B cell (primary cell): ENCODE data around the gene PHF21A. TPM values are rescaled to one million over a fixed set of nuclear protein-coding genes. Genes with fewer than 3 reads are reported as not detected.
"Not testable (repeated sequence)": the region's sequence is repeated elsewhere in the genome, so short reads cannot be mapped to it uniquely, and the experiment has no call there.

ENCODE experiments used
- ATAC-seq: fragments of 200-7000 bp; cut with Tn5 transposase; one replicate; pipeline ENCODE4 v1.10.0; 2021; ENCODE audit warnings: low read depth, mild to moderate bottlenecking, moderate number of reproducible peaks, moderate library complexity
- CTCF ChIA-PET: fragments of 350-600 bp; sonication (Branson Sonifier 250); formaldehyde crosslinking; loops from one replicate; lab custom pipeline; 2021; ENCODE audit warnings: antibody characterized with exemption, inconsistent platforms; lab: Charles Lee
- POLR2A ChIA-PET: fragments of 350-600 bp; sonication (Branson Sonifier 250); formaldehyde crosslinking; loops from one replicate; lab custom pipeline; 2021; ENCODE audit warnings: antibody characterized with exemption; lab: Charles Lee
- DNase-seq: peaks from one replicate; pipeline ENCODE4 v3.0.0; 2013
- H2AFZ ChIP-seq: 2 replicates; pipeline ENCODE4 v1.6.1; 2012; ENCODE audit warnings: mild to moderate bottlenecking, low read depth, low read length; ENCODE audit not compliant: insufficient read depth, poor library complexity, severe bottlenecking
- H3K27ac ChIP-seq, 2 donors: 1 replicate in 1 of 2; 2 replicates in 1 of 2; pipeline ENCODE4 v1.5.1; 2012 to 2013; ENCODE audit warnings: low read length in 2 of 2, mild to moderate bottlenecking in 2 of 2, moderate library complexity in 1 of 2
- H3K27me3 ChIP-seq, 4 experiments: fragments of 200-600 bp in 1 of 4; sonication (generic) in 1 of 4; replicated peaks in 1 of 4; 1 replicate in 2 of 4; 2 replicates in 2 of 4; pipeline versions ENCODE4 v1.6.1 to v1.7.0; 2013 to 2016; ENCODE audit warnings: low read length in 3 of 4, mild to moderate bottlenecking in 2 of 4, mixed read lengths in 1 of 4, moderate library complexity in 1 of 4; ENCODE audit not compliant: insufficient read depth in 4 of 4, control insufficient read depth in 3 of 4; ENCODE audit errors: control extremely low read depth in 1 of 4
- H3K36me3 ChIP-seq, 2 experiments: replicated peaks in 1 of 2; 1 replicate in 1 of 2; 2 replicates in 1 of 2; pipeline versions ENCODE4 v1.6.1 to v1.7.1; 2013; ENCODE audit warnings: low read length in 1 of 2; ENCODE audit not compliant: insufficient read depth in 2 of 2, control insufficient read depth in 1 of 2; ENCODE audit errors: control extremely low read depth in 1 of 2, extremely low read depth in 1 of 2
- H3K4me1 ChIP-seq, 2 donors: fragments of 200-600 bp in 1 of 2; sonication (generic) in 1 of 2; 1 replicate in 1 of 2; 2 replicates in 1 of 2; pipeline versions ENCODE4 v1.5.1 to v1.6.1; 2013 to 2017; ENCODE audit warnings: low read length in 2 of 2; ENCODE audit not compliant: control insufficient read depth in 2 of 2, insufficient read depth in 2 of 2
- H3K4me2 ChIP-seq: replicated peaks from 2 replicates; pipeline ENCODE3; 2012; ENCODE audit warnings: mild to moderate bottlenecking, low read depth, low read length; ENCODE audit not compliant: poor library complexity, severe bottlenecking
- H3K4me3 ChIP-seq, 5 experiments: fragments of 200-600 bp in 1 of 5; sonication (generic) in 1 of 5; 1 replicate in 3 of 5; 2 replicates in 2 of 5; pipeline versions ENCODE4 v1.5.1 to v1.7.0; 2011 to 2016; ENCODE audit warnings: low read length in 4 of 5, mild to moderate bottlenecking in 4 of 5, low read depth in 2 of 5, control low read depth in 1 of 5, moderate library complexity in 1 of 5; ENCODE audit not compliant: insufficient read depth in 1 of 5; ENCODE audit errors: control extremely low read depth in 1 of 5, extremely low read depth in 1 of 5
- H3K79me2 ChIP-seq: fragments of 200-600 bp; sonication (generic); one replicate; pipeline ENCODE4 v1.6.0; 2016; ENCODE audit warnings: low read length; ENCODE audit not compliant: control insufficient read depth, insufficient read depth
- H3K9ac ChIP-seq: fragments of 200-600 bp; sonication (generic); 2 replicates; pipeline ENCODE4 v1.6.1; 2017; ENCODE audit warnings: mild to moderate bottlenecking, low read length, moderate library complexity
- H3K9me3 ChIP-seq, 3 donors: one replicate each; pipeline versions ENCODE4 v1.6.1 to v1.7.1; 2013; ENCODE audit warnings: low read length in 2 of 3; ENCODE audit not compliant: control insufficient read depth in 2 of 3, insufficient read depth in 1 of 3; ENCODE audit errors: control extremely low read depth in 1 of 3
- H4K20me1 ChIP-seq: 2 replicates; pipeline ENCODE4 v1.6.0; 2012; ENCODE audit warnings: mild to moderate bottlenecking, low read length; ENCODE audit not compliant: insufficient read depth, control insufficient read depth, poor library complexity, severe bottlenecking
- H3K27ac Mint-ChIP-seq: one replicate; pipeline ENCODE4 v1.8.0; 2021; ENCODE audit warnings: mixed read lengths
- H3K27me3 Mint-ChIP-seq: one replicate; pipeline ENCODE4 v1.8.0; 2021; ENCODE audit warnings: mixed read lengths
- H3K4me1 Mint-ChIP-seq: one replicate; pipeline ENCODE4 v1.8.0; 2021; ENCODE audit warnings: mixed read lengths
- H3K4me3 Mint-ChIP-seq: one replicate; pipeline ENCODE4 v1.8.0; 2021; ENCODE audit warnings: mixed read lengths
- H3K9me3 Mint-ChIP-seq: one replicate; pipeline ENCODE4 v1.8.0; 2022; ENCODE audit warnings: mixed read lengths; ENCODE audit not compliant: insufficient read depth
- CTCF ChIP-seq: fragments of 200-600 bp; IDR thresholded peaks from one replicate; pipeline ENCODE4 v1.8.0; 2022; ENCODE audit warnings: antibody characterized with exemption, mild to moderate bottlenecking
- EZH2 ChIP-seq: IDR thresholded peaks from 2 replicates; pipeline ENCODE4 v1.6.1; 2012; ENCODE audit warnings: borderline replicate concordance, low read depth, mild to moderate bottlenecking, moderate library complexity, low read length; ENCODE audit not compliant: insufficient read depth, poor library complexity, severe bottlenecking
- WGBS: methylation state at CpG from one replicate; pipeline ENCODE4 v1.1.5; 2013; ENCODE audit warnings: missing lambda C conversion rate; ENCODE audit not compliant: insufficient coverage; 5-methylcytosine and 5-hydroxymethylcytosine counted together
- intact Hi-C: fragments of 100-400 bp; cut with micrococcal nuclease; formaldehyde crosslinking; loops from one replicate; pipeline ENCODE4 v1.10.0; 2022
- polyA plus RNA-seq: library from polyadenylated mRNA; depleted of rRNA; stranded (reverse); fragments of >200 nt; gene quantifications from 2 replicates; pipeline ENCODE4 v1.2.3, GENCODE V29; 2012
- total RNA-seq, 2 donors: library from RNA; stranded (reverse); fragments of 120-200 nt in 1 of 2; gene quantifications; 1 replicate in 1 of 2; 2 replicates in 1 of 2; pipeline versions ENCODE4 v1.2.3 to v1.2.4, GENCODE V29; 2013 to 2022

PHF21A gene
- total and polyA plus RNA-seq, 2 donors (not counting 1 experiment from before 2014, with no cell fraction given), result 41.9 to 103 TPM

- intact Hi-C loops, result no loop called here
- H3K27ac Mint-ChIP-seq, result no peak overlapping the region
- ATAC-seq (no peak), DNase-seq (no peak)
- H3K27me3 ChIP-seq, result peaks cover 0 to 39% (median 18%) of the 10 kb centered on the region in 4 experiments
- no peak overlapping the region for H3K9ac ChIP-seq
- peak overlapping the region; percentile 93 for H3K4me2 ChIP-seq
- H3K9me3 Mint-ChIP-seq, result no peaks in the 10 kb centered on the region
- no peak overlapping the region for H3K27ac ChIP-seq
- WGBS, result 73% methylated on average over 8 of the region's 8 CpGs
- peak overlapping the region; percentile 81 for H3K4me3 Mint-ChIP-seq
- H3K4me3 ChIP-seq, result no peak overlapping the region
- POLR2A ChIA-PET, result no interaction called here
- H3K79me2 ChIP-seq, result no peaks in the 10 kb centered on the region
- H3K27me3 Mint-ChIP-seq, result peaks cover 13% of the 10 kb centered on the region
- no peak overlapping the region for H2AFZ ChIP-seq
- peaks cover 15% of the 10 kb centered on the region for H3K4me1 Mint-ChIP-seq
- peaks cover 12 to 23% of the 10 kb centered on the region in 2 donors for H3K4me1 ChIP-seq
- H4K20me1 ChIP-seq, result no peaks in the 10 kb centered on the region
- no peaks in the 10 kb centered on the region for H3K36me3 ChIP-seq
- no peak for TF ChIP-seq EZH2
- no peak for TF ChIP-seq CTCF
- CTCF ChIA-PET, result interaction anchor here (1.6 kb wide), 1 partner anchor 106 kb away, joined by 4 read pairs; no protein-coding TSS in a partner anchor
- H3K9me3 ChIP-seq, result peaks cover 0 to 12% (median 0%) of the 10 kb centered on the region in 3 donors
Measured at GRCh38 chr11:45900916-45901617, 220.2 kb downstream of the PHF21A start.

GRCh38 chr11:45900175-45900800, 221.0 kb downstream of the PHF21A start:
- ATAC-seq, DNase-seq, intact Hi-C loops, H3K36me3 ChIP-seq, H3K79me2 ChIP-seq, H3K27ac ChIP-seq, H3K9me3 Mint-ChIP-seq, H4K20me1 ChIP-seq, H3K27ac Mint-ChIP-seq, POLR2A ChIA-PET: not testable (repeated sequence)
- Histone ChIP-seq H3K9me3 (peaks cover 0 to 12% (median 0%) of the 10 kb centered on the region in 3 donors), H2AFZ (peak overlapping the region; percentile 73), H3K27me3 (peaks cover 0 to 43% (median 21%) of the 10 kb centered on the region in 4 experiments), H3K4me3 (peak overlapping the region in 3 of 5 experiments; percentile 43 to 59 (median 57)), H3K4me2 (peak overlapping the region; percentile 93), H3K4me1 (peaks cover 12 to 17% of the 10 kb centered on the region in 2 donors), H3K9ac (peak overlapping the region; percentile 66)
- Mint-ChIP-seq H3K4me1 (peaks cover 12% of the 10 kb centered on the region), H3K4me3 (peak overlapping the region; percentile 81), H3K27me3 (peaks cover 16% of the 10 kb centered on the region)
- WGBS, result 19% methylated on average over 24 of the region's 59 CpGs
- CTCF ChIA-PET, result interaction anchor here (1.6 kb wide), 1 partner anchor 107 kb away, joined by 4 read pairs; no protein-coding TSS in a partner anchor
